ENCODE results near the gene PNPLA2. TPM values are rescaled to one million over a fixed set of nuclear protein-coding genes. Genes with fewer than 3 reads are reported as not detected.
A peak's percentile ranks its signal among the peaks of the same experiment; 100 is the strongest.

Gene PNPLA2
- polyA plus RNA-seq, 3 donors, result 26.8 to 321 (median 35.0) TPM

GRCh38 chr11:795634-796564 is 22.8 kb upstream of the PNPLA2 start:
- no peaks in the 10 kb centered on the region for H3K9me3 ChIP-seq (replicated peaks in 1 of 2; ENCODE audit: control insufficient read depth in 1 of 2, insufficient read depth in 1 of 2, low read length in 2 of 2)
- no peak for TF ChIP-seq CTCF (IDR thresholded peaks at IDR 0.05)
- H3K4me3 ChIP-seq (replicated peaks in 1 of 3; ENCODE audit: low read depth in 2 of 3, low read length in 3 of 3), result peak overlapping the region; percentile 46 to 85 (median 84)

GRCh38 chr11:796565-797295 is 22.0 kb upstream of the PNPLA2 start:
- H4K20me1 ChIP-seq (ENCODE audit: insufficient read depth, low read length), result no peaks in the 10 kb centered on the region
- H3K4me1 ChIP-seq (ENCODE audit: control insufficient read depth in 1 of 2, insufficient read depth in 2 of 2, low read length in 2 of 2), result peaks cover 29 to 33% of the 10 kb centered on the region in 2 donors
- no peak for DNase-seq

More at GRCh38 chr11:795634-796564, 22.8 kb upstream of the PNPLA2 start:
- Histone ChIP-seq H3K4me1 (ENCODE audit: control insufficient read depth in 1 of 2, insufficient read depth in 2 of 2, low read length in 2 of 2) (peaks cover 29 to 33% of the 10 kb centered on the region in 2 donors), H4K20me1 (ENCODE audit: insufficient read depth, low read length) (peaks cover 4% of the 10 kb centered on the region), H3K4me2 (replicated peaks; ENCODE audit: extremely low read depth, low read length, poor library complexity, severe bottlenecking) (peak overlapping the region; percentile 98), H2AFZ (ENCODE audit: insufficient read depth, low read depth, low read length, poor library complexity, severe bottlenecking) (peak overlapping the region; percentile 64), H3K27me3 (ENCODE audit: control insufficient read depth in 2 of 2, insufficient read depth in 2 of 2, low read length in 2 of 2) (peaks cover 0 to 2% of the 10 kb centered on the region in 2 donors), H3K79me2 (ENCODE audit: insufficient read depth, low read length) (peaks cover 15% of the 10 kb centered on the region), H3K9ac (ENCODE audit: insufficient read depth, low read length, poor library complexity, severe bottlenecking) (peak overlapping the region; percentile 68), H3K36me3 (replicated peaks in 1 of 2; ENCODE audit: control insufficient read depth in 1 of 2, insufficient read depth in 2 of 2, low read length in 2 of 2) (peaks cover 11 to 13% of the 10 kb centered on the region in 2 donors), H3K27ac (ENCODE audit: low read depth in 1 of 2, low read length in 2 of 2) (peak overlapping the region; percentile 64 to 77)
- peak; percentile 80 to 91 (median 86) for DNase-seq
- Mint-ChIP-seq H3K27me3 (ENCODE audit: low read depth in 3 of 3) (peaks cover 0 to 2% (median 0%) of the 10 kb centered on the region in 3 donors), H3K27ac (peak overlapping the region; percentile 81 to 91 (median 87)), H3K4me1 (peaks cover 18% of the 10 kb centered on the region), H3K4me3 (peak overlapping the region; percentile 80 to 94), H3K9me3 (no peaks in the 10 kb centered on the region), H3K36me3 (peaks cover 18 to 26% of the 10 kb centered on the region in 2 donors)
- intact Hi-C loops (cut with micrococcal nuclease), result loop anchor here (1.0 to 5.0 kb wide), 4 partner anchors 13 to 49 kb away; partner anchors contain the start of genes GATD1 (in 2 of the 2), RPLP2 (in 1 of the 2) and TALDO1 (in 1 of the 2)
- WGBS (ENCODE audit: insufficient coverage), result 8% methylated on average over 8 of the region's 26 CpGs

More at GRCh38 chr11:796565-797295, 22.0 kb upstream of the PNPLA2 start:
- Histone ChIP-seq H3K9ac (ENCODE audit: insufficient read depth, low read length, poor library complexity, severe bottlenecking) (peak overlapping the region; percentile 59), H3K9me3 (replicated peaks in 1 of 2; ENCODE audit: control insufficient read depth in 1 of 2, insufficient read depth in 1 of 2, low read length in 2 of 2) (no peaks in the 10 kb centered on the region), H3K4me3 (replicated peaks in 1 of 3; ENCODE audit: low read depth in 2 of 3, low read length in 3 of 3) (peak overlapping the region; percentile 54 to 85 (median 84)), H3K4me2 (replicated peaks; ENCODE audit: extremely low read depth, low read length, poor library complexity, severe bottlenecking) (peak overlapping the region; percentile 98), H3K27me3 (ENCODE audit: control insufficient read depth in 2 of 2, insufficient read depth in 2 of 2, low read length in 2 of 2) (no peaks in the 10 kb centered on the region), H3K79me2 (ENCODE audit: insufficient read depth, low read length) (peaks cover 15% of the 10 kb centered on the region), H2AFZ (ENCODE audit: insufficient read depth, low read depth, low read length, poor library complexity, severe bottlenecking) (peak overlapping the region; percentile 78), H3K36me3 (replicated peaks in 1 of 2; ENCODE audit: control insufficient read depth in 1 of 2, insufficient read depth in 2 of 2, low read length in 2 of 2) (peaks cover 6 to 19% of the 10 kb centered on the region in 2 donors), H3K27ac (ENCODE audit: low read depth in 1 of 2, low read length in 2 of 2) (peak overlapping the region; percentile 64 to 77)
- intact Hi-C loops (cut with micrococcal nuclease), result loop anchor here (1.0 to 5.0 kb wide), 4 partner anchors 13 to 49 kb away; partner anchors contain the start of genes GATD1 (in 2 of the 2), RPLP2 (in 1 of the 2) and TALDO1 (in 1 of the 2)
- 19% methylated on average over 13 of the region's 18 CpGs for WGBS (ENCODE audit: insufficient coverage)
- H3K27ac Mint-ChIP-seq, result peak overlapping the region; percentile 81 to 91 (median 87)
- H3K9me3 Mint-ChIP-seq, result peaks cover 0 to 2% (median 0%) of the 10 kb centered on the region in 7 donors
- no peaks in the 10 kb centered on the region for H3K27me3 Mint-ChIP-seq (ENCODE audit: low read depth in 3 of 3)
- H3K4me3 Mint-ChIP-seq, result peak overlapping the region; percentile 80 to 94
- H3K4me1 Mint-ChIP-seq, result peaks cover 18% of the 10 kb centered on the region
- no peak for TF ChIP-seq CTCF (IDR thresholded peaks at IDR 0.05)
- peaks cover 13 to 27% of the 10 kb centered on the region in 2 donors for H3K36me3 Mint-ChIP-seq
